HG02588 (cell line): ENCODE data around the gene MLANA.

Experiments used
- ATAC-seq: cut with Tn5 transposase; IDR thresholded peaks from one replicate; pipeline ENCODE4 v1.9.1; 2021; ENCODE audit warnings: mild to moderate bottlenecking, moderate library complexity; ENCODE audit not compliant: unreplicated experiment

MLANA gene

DNA sequence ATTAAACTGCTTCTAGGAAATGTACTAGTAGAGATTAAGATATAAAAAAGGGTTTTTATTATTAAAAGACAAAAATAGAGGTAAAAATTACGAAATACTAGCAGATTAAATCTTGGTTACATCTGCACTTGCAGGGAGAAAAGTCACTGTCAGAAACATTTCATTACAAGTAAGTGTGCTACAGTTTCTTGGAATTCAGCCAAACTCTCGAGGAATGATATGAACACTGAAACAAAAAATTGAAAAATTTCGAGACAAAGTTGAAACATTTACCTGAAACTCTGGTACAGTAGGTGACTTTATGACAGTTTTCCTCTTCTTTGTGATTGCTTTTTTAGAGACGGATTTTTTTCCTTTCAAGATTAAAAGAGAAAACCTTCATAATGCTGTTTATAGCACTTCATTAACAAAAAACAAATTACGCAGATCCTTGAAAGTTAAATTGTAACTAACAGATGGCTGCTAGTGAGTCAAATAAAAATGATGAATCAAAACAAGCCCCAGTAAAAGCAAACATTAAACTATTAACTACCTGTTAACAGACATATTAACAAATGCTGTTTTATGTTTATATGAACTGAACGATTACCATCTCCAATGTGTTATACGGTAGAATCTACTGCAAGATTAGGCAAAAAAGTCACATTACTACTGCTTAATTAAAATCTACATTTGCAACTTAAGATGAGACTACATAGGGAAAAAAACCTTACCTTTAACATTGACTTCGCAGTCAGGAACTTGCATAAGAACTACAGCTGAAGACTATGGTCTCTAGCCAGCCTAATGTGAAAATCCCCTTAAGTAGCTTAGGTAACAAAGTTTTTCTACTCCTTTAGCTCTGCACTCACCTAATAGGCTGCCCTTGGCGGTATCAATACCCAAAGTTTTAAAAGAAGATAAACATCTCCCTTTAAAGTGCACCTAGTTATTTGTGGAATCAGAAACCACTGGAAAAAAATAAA, 63.3 kb downstream of the MLANA start:
- no peak for ATAC-seq

DNA sequence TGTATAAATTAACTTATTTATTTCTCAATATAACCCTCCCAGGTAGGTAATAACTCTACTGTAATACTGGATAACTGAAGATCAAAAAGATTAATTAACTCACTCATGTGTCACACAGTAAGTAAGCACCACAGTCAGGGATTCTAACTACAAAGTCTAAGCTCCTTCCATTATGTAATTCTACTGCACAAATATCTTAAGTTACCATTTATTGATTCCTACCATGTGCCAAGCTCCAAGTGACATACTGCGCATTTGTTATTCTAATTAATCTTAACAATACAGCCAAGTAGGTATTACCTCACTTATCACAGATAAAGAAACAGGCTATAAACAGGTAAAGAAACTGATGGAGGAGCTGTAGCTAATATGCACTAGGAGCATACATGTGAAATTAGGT, 66.5 kb downstream of the MLANA start:
- ATAC-seq = no peak

DNA sequence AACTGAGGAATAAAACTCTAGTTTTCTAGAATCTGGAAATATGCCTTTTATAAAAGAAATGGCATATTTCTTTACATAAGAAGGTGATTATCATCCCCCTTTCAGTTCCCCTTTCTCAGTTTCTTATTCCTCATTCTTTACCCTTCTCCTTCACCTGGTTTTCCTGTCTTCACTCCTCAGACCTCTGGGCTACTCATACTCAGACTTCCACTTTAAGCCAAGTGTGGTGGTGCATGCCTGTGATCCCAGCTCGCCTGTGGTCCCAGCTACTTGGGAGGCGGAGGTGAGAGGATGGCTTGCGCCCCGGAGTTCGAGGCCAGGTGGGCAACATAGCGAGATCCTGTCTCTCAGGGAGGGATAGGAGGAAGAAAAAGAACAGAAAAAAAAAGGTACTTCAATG, 67.6 kb downstream of the MLANA start:
- no peak for ATAC-seq
